ENCODE results near the gene MIS18BP1. TPM values are rescaled to one million over a fixed set of nuclear protein-coding genes. Genes with fewer than 3 reads are reported as not detected.
"Not testable (repeated sequence)": the region's sequence is repeated elsewhere in the genome, so short reads cannot be mapped to it uniquely, and the experiment has no call there.

Gene MIS18BP1
- total and polyA plus RNA-seq, 4 donors, result 3.6 to 39.9 (median 13.5) TPM

DNA sequence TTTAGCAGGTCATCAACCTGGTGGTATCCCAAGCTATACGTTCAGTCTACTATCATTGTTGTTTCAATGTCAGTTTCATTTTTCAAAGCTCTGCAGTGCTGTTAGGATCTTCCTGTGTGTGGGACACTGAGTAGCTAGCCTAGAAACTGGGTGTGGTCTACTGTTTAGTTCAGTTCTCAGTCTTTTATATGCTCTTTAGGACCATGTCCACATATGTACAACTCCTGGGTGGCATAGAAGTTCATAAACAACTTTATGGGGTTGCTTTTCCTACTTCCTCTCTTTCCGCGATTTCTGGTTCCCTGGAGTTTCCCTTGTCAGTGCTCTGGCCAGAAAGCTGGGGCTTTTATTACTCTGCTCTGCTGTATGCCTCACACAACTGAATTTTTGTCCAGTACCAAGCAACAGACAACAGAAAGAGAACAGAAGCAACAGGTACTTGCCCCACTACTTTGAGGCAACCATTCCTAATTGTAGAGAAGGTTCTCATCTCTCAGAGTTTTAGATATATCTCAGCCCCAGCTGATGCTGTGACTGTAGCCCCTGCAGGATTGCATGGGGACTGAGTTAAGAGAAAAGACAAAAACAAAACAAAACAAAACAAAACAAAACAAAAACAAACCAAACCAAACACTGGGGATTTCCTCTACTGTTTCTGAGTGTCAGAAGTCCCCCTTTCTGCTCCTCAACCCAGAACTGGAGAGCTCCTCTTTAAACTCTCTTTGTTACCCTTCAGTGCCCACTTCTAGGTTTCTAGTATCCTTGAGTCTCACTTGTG, 30.3 kb downstream of the MIS18BP1 start:
- H3K9me3 ChIP-seq (ENCODE audit: control insufficient read depth in 4 of 4, low read length in 3 of 4), result no peaks in the 10 kb centered on the region
- H3K9ac ChIP-seq (ENCODE audit: low read depth in 1 of 2, low read length in 2 of 2), result no peak overlapping the region
- H3K36me3 ChIP-seq (ENCODE audit: control insufficient read depth in 4 of 4, insufficient read depth in 3 of 4, low read depth in 1 of 4, low read length in 3 of 4), result peaks cover 2 to 12% (median 4%) of the 10 kb centered on the region in 4 donors
- no peak for DNase-seq (ENCODE audit: low spot score)
- 94% methylated on average over 3 of the region's 3 CpGs for WGBS
- no peak overlapping the region for H3K4me3 ChIP-seq (ENCODE audit: low read depth in 1 of 3, low read length in 3 of 3)
- H3K27me3 ChIP-seq (ENCODE audit: control insufficient read depth in 4 of 4, insufficient read depth in 4 of 4, low read length in 3 of 4), result no peaks in the 10 kb centered on the region
- H3K27ac ChIP-seq (ENCODE audit: low read depth in 1 of 2, low read length in 2 of 2), result no peak overlapping the region
- no peak for TF ChIP-seq EGR1 (IDR thresholded peaks at IDR 0.05; ENCODE audit: low read depth in 2 of 2)
- no peak for TF ChIP-seq NR2F2 (IDR thresholded peaks at IDR 0.05)
- TF ChIP-seq YY1 (IDR thresholded peaks at IDR 0.05), result no peak
- TF ChIP-seq, protein P1, sequence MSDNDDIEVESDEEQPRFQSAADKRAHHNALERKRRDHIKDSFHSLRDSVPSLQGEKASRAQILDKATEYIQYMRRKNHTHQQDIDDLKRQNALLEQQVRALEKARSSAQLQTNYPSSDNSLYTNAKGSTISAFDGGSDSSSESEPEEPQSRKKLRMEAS (IDR thresholded peaks at IDR 0.05), result no peak
- TF ChIP-seq SP1 (IDR thresholded peaks at IDR 0.05), result no peak
- no peak for TF ChIP-seq RXRA (IDR thresholded peaks at IDR 0.05)
- no peak for TF ChIP-seq HNF4A (conservative IDR thresholded peaks at IDR 0.05)
- TF ChIP-seq HNF4G (IDR thresholded peaks at IDR 0.05), result no peak
- no peak for TF ChIP-seq REST (IDR thresholded peaks at IDR 0.05)
- TF ChIP-seq JUND (IDR thresholded peaks at IDR 0.05), result no peak
- TF ChIP-seq RAD21 (IDR thresholded peaks at IDR 0.05), result no peak
- no peaks in the 10 kb centered on the region for H3K4me1 ChIP-seq (ENCODE audit: control insufficient read depth in 4 of 4, insufficient read depth in 4 of 4, low read length in 3 of 4)

DNA sequence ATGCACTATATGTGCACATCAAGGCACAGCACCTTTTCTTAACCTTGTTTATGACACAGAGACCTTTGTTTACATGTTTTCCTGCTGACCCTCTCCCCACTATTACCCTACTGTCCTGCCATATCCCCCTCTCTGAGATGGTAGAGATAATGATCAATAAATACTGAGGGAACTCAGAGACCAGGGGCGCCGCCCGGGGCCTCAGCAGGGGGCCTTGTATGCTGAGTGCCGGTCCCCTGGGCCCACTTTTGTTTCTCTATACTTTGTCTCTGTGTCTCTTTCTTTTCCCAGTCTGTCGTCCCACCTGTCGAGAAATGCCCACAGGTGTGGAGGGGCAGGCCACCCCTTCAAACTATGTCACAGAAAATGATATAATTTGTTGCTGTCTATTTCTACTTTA, 38.7 kb downstream of the MIS18BP1 start:
- not testable (repeated sequence) for H3K27ac ChIP-seq (ENCODE audit: low read depth in 1 of 2, low read length in 2 of 2); H3K4me3 ChIP-seq (ENCODE audit: low read depth in 1 of 3, low read length in 3 of 3); H3K9me3 ChIP-seq (ENCODE audit: control insufficient read depth in 4 of 4, low read length in 3 of 4); H3K27me3 ChIP-seq (ENCODE audit: control insufficient read depth in 4 of 4, insufficient read depth in 4 of 4, low read length in 3 of 4); H3K9ac ChIP-seq (ENCODE audit: low read depth in 1 of 2, low read length in 2 of 2); DNase-seq (ENCODE audit: low spot score); H3K4me1 ChIP-seq (ENCODE audit: control insufficient read depth in 4 of 4, insufficient read depth in 4 of 4, low read length in 3 of 4)
- WGBS, result 97% methylated on average over 6 of the region's 6 CpGs
- H3K36me3 ChIP-seq (ENCODE audit: control insufficient read depth in 4 of 4, insufficient read depth in 3 of 4, low read depth in 1 of 4, low read length in 3 of 4), result peaks cover 0 to 19% (median 1%) of the 10 kb centered on the region in 4 donors

DNA sequence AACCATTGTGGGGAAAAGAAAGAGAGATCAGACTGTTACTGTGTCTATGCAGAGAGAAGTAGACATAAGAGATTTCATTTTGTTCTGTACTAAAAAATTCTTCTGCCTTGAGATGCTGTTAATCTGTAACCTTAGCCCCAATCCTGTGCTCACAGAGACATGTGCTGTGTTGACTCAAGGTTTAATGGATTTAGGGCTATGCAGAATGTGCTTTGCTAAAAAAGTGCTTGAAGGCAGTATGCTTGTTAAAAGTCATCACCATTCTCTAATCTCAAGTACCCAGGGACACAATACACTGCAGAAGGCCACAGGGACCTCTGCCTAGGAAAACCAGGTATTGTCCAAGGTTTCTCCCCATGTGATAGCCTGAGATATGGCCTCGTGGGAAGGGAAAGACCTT, 39.3 kb downstream of the MIS18BP1 start:
- not testable (repeated sequence) for H3K9me3 ChIP-seq (ENCODE audit: control insufficient read depth in 4 of 4, low read length in 3 of 4); H3K9ac ChIP-seq (ENCODE audit: low read depth in 1 of 2, low read length in 2 of 2); DNase-seq (ENCODE audit: low spot score); H3K4me3 ChIP-seq (ENCODE audit: low read depth in 1 of 3, low read length in 3 of 3); H3K27ac ChIP-seq (ENCODE audit: low read depth in 1 of 2, low read length in 2 of 2); H3K4me1 ChIP-seq (ENCODE audit: control insufficient read depth in 4 of 4, insufficient read depth in 4 of 4, low read length in 3 of 4); H3K27me3 ChIP-seq (ENCODE audit: control insufficient read depth in 4 of 4, insufficient read depth in 4 of 4, low read length in 3 of 4)
- H3K36me3 ChIP-seq (ENCODE audit: control insufficient read depth in 4 of 4, insufficient read depth in 3 of 4, low read depth in 1 of 4, low read length in 3 of 4), result peaks cover 0 to 19% (median 3%) of the 10 kb centered on the region in 4 donors
- WGBS, result 62% methylated on average over 1 of the region's 1 CpG

Data from liver (tissue), 9 donors.